IPS DF 4.7 (cell line): Measurements from ENCODE around the gene EID2B.

Experiments
- DNase-seq: peaks from one replicate; pipeline ENCODE4 v3.0.0-alpha.2; 2013; ENCODE audit warnings: low spot score; ENCODE audit errors: extremely low read depth

Gene EID2B

GRCh38 chr19:39533003-39533512, 406 bp upstream of the EID2B start:
- no peak for DNase-seq

GRCh38 chr19:39531834-39532232, 819 bp downstream of the EID2B start:
- no peak for DNase-seq

GRCh38 chr19:39525205-39525604, 7.4 kb downstream of the EID2B start:
- DNase-seq: no peak

GRCh38 chr19:39524495-39524894, 8.2 kb downstream of the EID2B start:
- no peak for DNase-seq

- no peak for DNase-seq
These were observed 11.8 kb downstream of the EID2B start for GRCh38 chr19:39520541-39521484.

GRCh38 chr19:39518975-39519374, 13.7 kb downstream of the EID2B start:
- no peak for DNase-seq

- DNase-seq: no peak
These were observed 14.2 kb downstream of the EID2B start for GRCh38 chr19:39518458-39518857.

- DNase-seq: no peak
These were observed 15.2 kb downstream of the EID2B start for GRCh38 chr19:39517432-39517831.

GRCh38 chr19:39516270-39516669, 16.4 kb downstream of the EID2B start:
- DNase-seq: no peak

GRCh38 chr19:39515551-39516191, 17.0 kb downstream of the EID2B start:
- DNase-seq: no peak

GRCh38 chr19:39514840-39515550, 17.7 kb downstream of the EID2B start, which contains the start of gene SELENOV:
Gene SELENOV, plus strand, starts transcription at chr19:39515139. Its CDS starts 74 bp downstream, at chr19:39515213.
- no peak for DNase-seq

- no peak for DNase-seq
These were observed 19.7 kb downstream of the EID2B start for GRCh38 chr19:39512988-39513387.

- DNase-seq: no peak
These were observed 23.4 kb downstream of the EID2B start for GRCh38 chr19:39509233-39509632.

- no peak for DNase-seq
These were observed 24.0 kb downstream of the EID2B start for GRCh38 chr19:39508629-39509028.

- no peak for DNase-seq
These were observed 24.8 kb downstream of the EID2B start for GRCh38 chr19:39507715-39508364.

GRCh38 chr19:39506944-39507714, 25.5 kb downstream of the EID2B start:
- no peak for DNase-seq

- DNase-seq: no peak
These were observed 26.1 kb downstream of the EID2B start for GRCh38 chr19:39506598-39506943.

GRCh38 chr19:39502640-39503417, 29.8 kb downstream of the EID2B start:
- no peak for DNase-seq

- DNase-seq: no peak
These were observed 31.3 kb downstream of the EID2B start for GRCh38 chr19:39501340-39501739.

GRCh38 chr19:39500543-39500942, 32.1 kb downstream of the EID2B start:
- no peak for DNase-seq
